DOHH2 (cell line): Measurements from ENCODE around the gene TLK2.

ENCODE experiments used
- EZH2phosphoT487 ChIP-seq: fragments of 200-600 bp; sonication (generic); IDR thresholded peaks from 2 replicates; pipeline ENCODE4 v1.6.1; 2017; ENCODE audit warnings: borderline replicate concordance, mild to moderate bottlenecking, antibody characterized with exemption, low read length, moderate library complexity, mixed read lengths
- TF ChIP-seq, protein P1 (sequence below): fragments of 200-600 bp; sonication (generic); IDR thresholded peaks from one replicate; pipeline ENCODE4 v1.5.1; 2014; ENCODE audit warnings: antibody characterized with exemption, mild to moderate bottlenecking, low read depth, low read length; ENCODE audit not compliant: poor library complexity, severe bottlenecking

GRCh38 chr17:62616993-62617893, 138.6 kb downstream of the TLK2 start:
- TF ChIP-seq, protein P1, sequence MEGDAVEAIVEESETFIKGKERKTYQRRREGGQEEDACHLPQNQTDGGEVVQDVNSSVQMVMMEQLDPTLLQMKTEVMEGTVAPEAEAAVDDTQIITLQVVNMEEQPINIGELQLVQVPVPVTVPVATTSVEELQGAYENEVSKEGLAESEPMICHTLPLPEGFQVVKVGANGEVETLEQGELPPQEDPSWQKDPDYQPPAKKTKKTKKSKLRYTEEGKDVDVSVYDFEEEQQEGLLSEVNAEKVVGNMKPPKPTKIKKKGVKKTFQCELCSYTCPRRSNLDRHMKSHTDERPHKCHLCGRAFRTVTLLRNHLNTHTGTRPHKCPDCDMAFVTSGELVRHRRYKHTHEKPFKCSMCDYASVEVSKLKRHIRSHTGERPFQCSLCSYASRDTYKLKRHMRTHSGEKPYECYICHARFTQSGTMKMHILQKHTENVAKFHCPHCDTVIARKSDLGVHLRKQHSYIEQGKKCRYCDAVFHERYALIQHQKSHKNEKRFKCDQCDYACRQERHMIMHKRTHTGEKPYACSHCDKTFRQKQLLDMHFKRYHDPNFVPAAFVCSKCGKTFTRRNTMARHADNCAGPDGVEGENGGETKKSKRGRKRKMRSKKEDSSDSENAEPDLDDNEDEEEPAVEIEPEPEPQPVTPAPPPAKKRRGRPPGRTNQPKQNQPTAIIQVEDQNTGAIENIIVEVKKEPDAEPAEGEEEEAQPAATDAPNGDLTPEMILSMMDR = no peak
- TF ChIP-seq EZH2phosphoT487 = no peak
